HG03139 (cell line): ENCODE results near the gene OR7G3.

Experiments used
- ATAC-seq: cut with Tn5 transposase; IDR thresholded peaks from one replicate; pipeline ENCODE4 v1.9.1; 2021; ENCODE audit not compliant: unreplicated experiment

Gene OR7G3

DNA sequence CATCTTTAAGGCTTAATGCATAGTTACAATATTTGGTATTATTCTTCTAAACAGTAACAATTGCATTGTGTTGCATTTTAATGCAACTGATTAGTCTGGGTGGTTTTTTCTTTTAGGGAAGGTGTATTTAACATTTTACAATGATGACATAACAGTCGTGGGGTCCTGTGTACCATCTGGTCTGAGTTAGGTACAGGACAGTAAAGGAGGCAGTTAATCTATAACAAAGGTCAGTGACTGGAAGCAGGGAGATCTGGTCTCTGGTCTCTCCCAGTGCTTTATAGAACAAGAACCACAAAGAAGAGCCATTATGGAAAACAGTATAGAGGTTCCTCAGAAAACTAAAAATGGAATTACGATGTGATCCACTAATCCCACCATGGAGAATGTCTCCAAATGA lies 16.8 kb downstream of the OR7G3 start:
- ATAC-seq: no peak

DNA sequence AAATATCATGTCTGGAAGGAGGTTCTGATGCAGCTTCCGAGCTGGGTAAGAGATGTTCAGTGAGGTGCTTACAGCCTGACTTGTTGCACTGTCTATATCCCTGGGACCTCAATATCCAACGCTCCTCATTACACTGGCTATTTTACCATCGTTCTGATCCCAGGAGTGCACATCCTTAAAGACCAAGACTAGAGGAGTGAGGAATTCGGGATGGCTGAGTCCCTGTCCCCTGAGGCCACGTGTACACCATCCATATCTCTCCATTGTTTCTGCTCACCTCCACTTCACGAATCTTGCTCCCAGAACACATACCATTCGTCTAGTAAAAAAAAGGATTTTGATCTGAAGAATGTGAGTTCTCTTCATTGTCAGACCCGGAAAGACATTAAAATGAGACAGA lies 19.4 kb downstream of the OR7G3 start, which contains the start of gene OR7G2:
Gene OR7G2 (minus strand): TSS at position 101 of the 400 bp plus-strand sequence. CDS start 4,232 bp downstream, outside the sequence.
- ATAC-seq: no peak

DNA sequence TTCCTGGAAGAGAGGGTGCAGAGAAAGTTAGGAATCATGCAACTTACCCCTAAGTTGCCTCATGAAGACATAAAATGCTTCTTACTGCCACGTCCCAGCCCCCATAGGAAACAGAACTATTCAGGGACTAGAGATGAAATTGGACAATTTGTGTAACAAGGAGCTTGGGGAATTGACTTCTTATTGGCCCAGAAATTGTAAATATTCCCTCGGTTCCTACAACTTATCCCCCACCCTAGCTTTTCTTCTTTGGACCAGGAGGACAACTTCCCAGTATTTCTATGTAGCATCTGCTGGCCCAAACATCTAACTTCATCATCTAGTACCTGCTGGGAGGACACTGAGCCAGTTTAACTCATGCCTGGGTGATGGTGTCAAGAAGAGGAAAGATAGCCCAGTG lies 40.0 kb downstream of the OR7G3 start, which contains the start of gene OR1M1:
Gene OR1M1 (plus strand): TSS at position 301 of the 400 bp plus-strand sequence. CDS start 6,184 bp downstream, outside the sequence.
- ATAC-seq: no peak

DNA sequence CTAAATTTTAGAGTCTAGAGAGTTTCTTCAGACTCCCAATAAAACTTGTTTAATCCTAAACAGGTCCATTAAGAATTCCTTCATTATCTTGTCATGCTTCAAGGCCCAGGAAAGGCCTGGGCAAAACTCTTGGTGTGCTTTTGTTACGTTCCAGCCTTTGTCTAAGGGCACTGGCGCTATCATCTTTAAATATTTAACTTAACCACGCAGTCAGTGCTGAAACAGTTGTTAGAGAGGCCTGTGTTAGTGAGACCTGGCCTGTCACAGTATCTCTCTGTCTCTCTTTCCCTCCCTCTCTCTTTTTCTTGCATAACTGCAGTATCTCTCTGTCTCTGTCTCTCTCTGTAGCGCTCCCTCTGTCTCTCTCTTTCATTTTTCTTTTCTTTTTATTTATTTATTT lies 48.1 kb downstream of the OR7G3 start:
- no peak for ATAC-seq

DNA sequence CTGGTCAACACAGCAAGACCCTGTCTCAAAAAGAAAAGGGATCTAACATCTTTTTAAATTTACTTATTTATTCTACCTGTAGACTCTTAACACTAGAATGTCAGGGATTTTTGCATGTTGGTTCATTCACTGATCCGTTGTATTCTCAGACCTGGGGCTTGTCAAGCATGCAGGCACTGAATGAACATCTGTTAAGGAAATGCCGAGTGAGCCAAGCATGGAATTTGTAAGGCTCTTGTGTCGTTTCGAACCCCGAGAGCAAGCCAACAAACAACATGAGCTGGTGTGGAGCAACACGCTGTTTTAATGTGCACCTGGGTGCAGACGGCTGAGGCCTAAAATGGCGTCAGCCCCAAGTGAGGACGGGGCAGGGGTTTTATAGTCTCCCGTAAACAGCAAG lies 49.8 kb downstream of the OR7G3 start:
- no peak for ATAC-seq
